ENCODE results near the gene ALOX5. TPM values are rescaled to one million over a fixed set of nuclear protein-coding genes. Genes with fewer than 3 reads are reported as not detected.
"Not testable (repeated sequence)": the region's sequence is repeated elsewhere in the genome, so short reads cannot be mapped to it uniquely, and the experiment has no call there.

Gene ALOX5
- total RNA-seq, 1 donor from 2014 or later = not detected

DNA sequence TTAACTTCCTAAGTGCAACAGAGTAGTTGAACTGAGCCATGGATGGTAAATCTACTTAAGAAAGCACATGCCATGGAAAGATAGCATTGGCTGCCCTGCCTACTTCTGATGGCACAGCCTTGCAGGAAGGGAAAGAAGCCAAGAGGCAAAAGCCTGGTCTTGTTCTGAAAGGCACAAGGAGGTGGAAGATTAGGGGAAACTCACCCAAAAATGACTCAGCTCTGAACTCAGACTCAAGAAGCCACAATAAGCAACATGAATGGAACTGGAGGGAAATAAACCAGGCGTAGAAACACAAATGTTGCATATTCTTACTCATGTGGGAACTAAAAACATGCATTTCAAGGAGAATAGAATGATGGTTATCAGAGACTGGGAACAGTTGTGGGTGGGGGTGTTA lies 20.8 kb upstream of the ALOX5 start:
- no peak overlapping the region for H3K4me3 Mint-ChIP-seq (ENCODE audit: unreplicated experiment)

DNA sequence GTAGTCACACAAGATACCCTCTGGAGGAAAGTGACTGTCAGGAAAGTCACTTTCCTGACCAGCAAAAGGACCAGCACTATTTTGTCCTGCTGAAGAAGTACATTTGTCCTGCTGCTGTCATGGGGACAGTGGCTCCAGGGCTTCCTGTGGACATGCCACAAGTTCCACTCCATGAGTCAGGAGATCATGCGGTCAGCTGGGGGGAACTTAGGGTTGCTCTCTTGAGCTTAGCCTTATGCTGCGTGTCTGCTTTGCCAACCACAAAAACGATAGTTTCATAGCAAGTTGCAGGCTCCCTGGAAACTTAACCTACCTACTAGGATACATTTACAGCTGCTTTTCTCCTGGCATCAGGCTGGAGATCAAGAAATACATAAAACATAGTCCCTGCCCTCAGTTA lies 19.8 kb upstream of the ALOX5 start:
- H3K27me3 Mint-ChIP-seq (ENCODE audit: unreplicated experiment) = peaks cover 8% of the 10 kb centered on the region
- no peak overlapping the region for H3K27ac Mint-ChIP-seq (ENCODE audit: unreplicated experiment)
- H3K9me3 Mint-ChIP-seq (ENCODE audit: unreplicated experiment) = no peaks in the 10 kb centered on the region
- no peaks in the 10 kb centered on the region for H3K4me1 Mint-ChIP-seq (ENCODE audit: unreplicated experiment)
- TF ChIP-seq, protein P1, sequence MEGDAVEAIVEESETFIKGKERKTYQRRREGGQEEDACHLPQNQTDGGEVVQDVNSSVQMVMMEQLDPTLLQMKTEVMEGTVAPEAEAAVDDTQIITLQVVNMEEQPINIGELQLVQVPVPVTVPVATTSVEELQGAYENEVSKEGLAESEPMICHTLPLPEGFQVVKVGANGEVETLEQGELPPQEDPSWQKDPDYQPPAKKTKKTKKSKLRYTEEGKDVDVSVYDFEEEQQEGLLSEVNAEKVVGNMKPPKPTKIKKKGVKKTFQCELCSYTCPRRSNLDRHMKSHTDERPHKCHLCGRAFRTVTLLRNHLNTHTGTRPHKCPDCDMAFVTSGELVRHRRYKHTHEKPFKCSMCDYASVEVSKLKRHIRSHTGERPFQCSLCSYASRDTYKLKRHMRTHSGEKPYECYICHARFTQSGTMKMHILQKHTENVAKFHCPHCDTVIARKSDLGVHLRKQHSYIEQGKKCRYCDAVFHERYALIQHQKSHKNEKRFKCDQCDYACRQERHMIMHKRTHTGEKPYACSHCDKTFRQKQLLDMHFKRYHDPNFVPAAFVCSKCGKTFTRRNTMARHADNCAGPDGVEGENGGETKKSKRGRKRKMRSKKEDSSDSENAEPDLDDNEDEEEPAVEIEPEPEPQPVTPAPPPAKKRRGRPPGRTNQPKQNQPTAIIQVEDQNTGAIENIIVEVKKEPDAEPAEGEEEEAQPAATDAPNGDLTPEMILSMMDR (IDR thresholded peaks at IDR 0.05) = no peak
- no peaks in the 10 kb centered on the region for H3K36me3 Mint-ChIP-seq (ENCODE audit: unreplicated experiment)
- H3K4me3 Mint-ChIP-seq (ENCODE audit: unreplicated experiment) = no peak overlapping the region
- no peak for DNase-seq (ENCODE audit: extremely low spot score, unreplicated experiment)

More for the DNA sequence above, 20.8 kb upstream of the ALOX5 start:
- peaks cover 5% of the 10 kb centered on the region for H3K27me3 Mint-ChIP-seq (ENCODE audit: unreplicated experiment)
- H3K9me3 Mint-ChIP-seq (ENCODE audit: unreplicated experiment) = no peaks in the 10 kb centered on the region
- TF ChIP-seq, protein P1 (IDR thresholded peaks at IDR 0.05) = no peak
- H3K36me3 Mint-ChIP-seq (ENCODE audit: unreplicated experiment) = no peaks in the 10 kb centered on the region
- no peak overlapping the region for H3K27ac Mint-ChIP-seq (ENCODE audit: unreplicated experiment)
- no peaks in the 10 kb centered on the region for H3K4me1 Mint-ChIP-seq (ENCODE audit: unreplicated experiment)
- no peak for DNase-seq (ENCODE audit: extremely low spot score, unreplicated experiment)

DNA sequence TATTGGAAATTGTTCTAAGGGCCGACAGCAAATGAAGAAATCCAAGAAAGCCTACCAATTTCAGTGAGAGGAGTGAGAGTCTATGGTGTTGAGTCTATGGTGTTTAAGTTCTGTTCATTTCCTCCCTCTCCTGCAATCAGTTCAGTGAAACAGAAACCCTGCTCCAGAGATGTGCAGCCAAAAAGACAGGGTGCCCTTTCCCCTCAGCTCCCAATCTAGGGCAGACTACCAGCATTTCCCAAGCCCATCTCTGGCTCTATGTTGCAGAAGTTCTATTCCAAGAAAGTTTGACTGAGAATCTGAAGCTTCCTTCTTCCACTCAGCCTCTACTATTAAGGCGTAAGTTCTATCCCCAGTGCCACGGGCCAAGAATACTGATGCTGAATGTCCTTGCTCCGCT lies 18.5 kb upstream of the ALOX5 start:
- Mint-ChIP-seq H3K9me3 (ENCODE audit: unreplicated experiment) (no peaks in the 10 kb centered on the region), H3K27ac (ENCODE audit: unreplicated experiment) (no peak overlapping the region), H3K4me3 (ENCODE audit: unreplicated experiment) (no peak overlapping the region), H3K36me3 (ENCODE audit: unreplicated experiment) (no peaks in the 10 kb centered on the region), H3K4me1 (ENCODE audit: unreplicated experiment) (no peaks in the 10 kb centered on the region), H3K27me3 (ENCODE audit: unreplicated experiment) (peaks cover 13% of the 10 kb centered on the region)
- TF ChIP-seq, protein P1 (IDR thresholded peaks at IDR 0.05) = no peak
- DNase-seq (ENCODE audit: extremely low spot score, unreplicated experiment) = no peak

- H3K4me3 Mint-ChIP-seq (ENCODE audit: unreplicated experiment); H3K27ac Mint-ChIP-seq (ENCODE audit: unreplicated experiment); DNase-seq (ENCODE audit: extremely low spot score, unreplicated experiment); H3K9me3 Mint-ChIP-seq (ENCODE audit: unreplicated experiment); H3K4me1 Mint-ChIP-seq (ENCODE audit: unreplicated experiment); H3K36me3 Mint-ChIP-seq (ENCODE audit: unreplicated experiment): not testable (repeated sequence)
- H3K27me3 Mint-ChIP-seq (ENCODE audit: unreplicated experiment) = peaks cover 24% of the 10 kb centered on the region
Measured at GRCh38 chr10:45358961-45359360, 15.1 kb upstream of the ALOX5 start.

GRCh38 chr10:45361983-45362799 lies 11.8 kb upstream of the ALOX5 start:
- not testable (repeated sequence) for DNase-seq (ENCODE audit: extremely low spot score, unreplicated experiment); H3K9me3 Mint-ChIP-seq (ENCODE audit: unreplicated experiment); H3K4me3 Mint-ChIP-seq (ENCODE audit: unreplicated experiment); H3K27ac Mint-ChIP-seq (ENCODE audit: unreplicated experiment); H3K36me3 Mint-ChIP-seq (ENCODE audit: unreplicated experiment); H3K4me1 Mint-ChIP-seq (ENCODE audit: unreplicated experiment)
- peaks cover 27% of the 10 kb centered on the region for H3K27me3 Mint-ChIP-seq (ENCODE audit: unreplicated experiment)

GRCh38 chr10:45367643-45368042 lies 6.4 kb upstream of the ALOX5 start:
- H3K4me1 Mint-ChIP-seq (ENCODE audit: unreplicated experiment); H3K9me3 Mint-ChIP-seq (ENCODE audit: unreplicated experiment); H3K4me3 Mint-ChIP-seq (ENCODE audit: unreplicated experiment); H3K27ac Mint-ChIP-seq (ENCODE audit: unreplicated experiment); DNase-seq (ENCODE audit: extremely low spot score, unreplicated experiment); H3K36me3 Mint-ChIP-seq (ENCODE audit: unreplicated experiment): not testable (repeated sequence)
- H3K27me3 Mint-ChIP-seq (ENCODE audit: unreplicated experiment) = peaks cover 43% of the 10 kb centered on the region

All from osteocyte (in vitro differentiated cells).